HEK293 (cell line): Measurements from ENCODE around the gene GNB4.

Source experiments
- CTCF ChIA-PET: fragments of 350-600 bp; formaldehyde crosslinking; extraction: SDS; loops from one replicate; lab custom pipeline; 2021; ENCODE audit warnings: antibody characterized with exemption; lab: Yijun Ruan, JAX
- POLR2A ChIA-PET: fragments of 300-600 bp; formaldehyde crosslinking; extraction: SDS; loops from one replicate; lab custom pipeline; 2020; ENCODE audit warnings: antibody characterized with exemption, inconsistent platforms; lab: Yijun Ruan, JAX
- H3K27ac ChIP-seq: fragments of 200-500 bp; sonication (Bioruptor generic); 2 replicates; pipeline ENCODE4 v1.5.1; 2014; ENCODE audit warnings: low read depth, low read length, control low read depth, inconsistent platforms; ENCODE audit errors: extremely low read depth
- H3K36me3 ChIP-seq, 2 experiments: fragments of 200-500 bp in 1 of 2; sonication (Bioruptor generic) in 1 of 2; 1 replicate in 1 of 2; 2 replicates in 1 of 2; pipeline ENCODE4 v1.5.1; 2014 to 2017; ENCODE audit warnings: inconsistent platforms in 2 of 2, low read length in 2 of 2; ENCODE audit not compliant: control insufficient read depth in 2 of 2, insufficient read depth in 1 of 2
- H3K4me1 ChIP-seq: fragments of 200-500 bp; sonication (Bioruptor generic); 2 replicates; pipeline ENCODE4 v1.5.1; 2014; ENCODE audit warnings: mild to moderate bottlenecking, low read length, inconsistent platforms; ENCODE audit not compliant: control insufficient read depth, insufficient read depth
- H3K4me3 ChIP-seq: 2 replicates; pipeline ENCODE4 v1.5.1; 2011; ENCODE audit warnings: low read depth, mild to moderate bottlenecking, control low read depth, low read length, moderate library complexity
- H3K9me3 ChIP-seq: fragments of 200-500 bp; sonication (Bioruptor generic); 2 replicates; pipeline ENCODE4 v1.5.1; 2014; ENCODE audit warnings: low read depth, low read length, inconsistent platforms; ENCODE audit not compliant: control insufficient read depth, insufficient read depth
- BCL11A ChIP-seq: fragments of 450-650 bp; formaldehyde crosslinking; IDR thresholded peaks from 2 replicates; pipeline ENCODE4 v1.5.1; 2016; ENCODE audit warnings: low read depth, missing biosample characterization, missing genetic modification characterization
- GLIS1 ChIP-seq: fragments of 450-650 bp; formaldehyde crosslinking; IDR thresholded peaks from 2 replicates; pipeline ENCODE4 v1.5.1; 2016; ENCODE audit warnings: missing biosample characterization, missing genetic modification characterization
- MEIS1 ChIP-seq: sonication (generic); formaldehyde crosslinking; IDR thresholded peaks from 2 replicates; pipeline ENCODE4 v1.8.1; 2022; ENCODE audit warnings: missing genetic modification reagents, mild to moderate bottlenecking, borderline replicate concordance
- SCRT1 ChIP-seq: fragments of 450-650 bp; formaldehyde crosslinking; IDR thresholded peaks from 2 replicates; pipeline ENCODE4 v1.5.1; 2016; ENCODE audit warnings: missing biosample characterization, missing genetic modification characterization, borderline replicate concordance
- YY1 ChIP-seq: fragments of 450-650 bp; formaldehyde crosslinking; IDR thresholded peaks from 2 replicates; pipeline ENCODE4 v1.5.1; 2018; ENCODE audit warnings: missing biosample characterization, missing genetic modification characterization
- ZEB2 ChIP-seq: fragments of 450-650 bp; formaldehyde crosslinking; IDR thresholded peaks from 2 replicates; pipeline ENCODE4 v1.5.1; 2016; ENCODE audit warnings: missing biosample characterization, missing genetic modification characterization
- ZNF133 ChIP-seq: fragments of 450-650 bp; formaldehyde crosslinking; IDR thresholded peaks from 2 replicates; pipeline ENCODE4 v1.5.1; 2016; ENCODE audit warnings: missing biosample characterization, missing genetic modification characterization
- ZNF174 ChIP-seq: fragments of 450-650 bp; formaldehyde crosslinking; IDR thresholded peaks from 2 replicates; pipeline ENCODE4 v1.5.0; 2017; ENCODE audit warnings: missing biosample characterization, mild to moderate bottlenecking, missing genetic modification characterization
- ZNF221 ChIP-seq: fragments of 450-650 bp; formaldehyde crosslinking; IDR thresholded peaks from 2 replicates; pipeline ENCODE4 v1.5.1; 2017; ENCODE audit warnings: missing biosample characterization, missing genetic modification characterization, borderline replicate concordance
- ZNF350 ChIP-seq: fragments of 450-650 bp; formaldehyde crosslinking; IDR thresholded peaks from 2 replicates; pipeline ENCODE4 v1.5.0; 2017; ENCODE audit warnings: missing biosample characterization, mild to moderate bottlenecking, missing genetic modification characterization
- ZNF394 ChIP-seq: fragments of 450-650 bp; formaldehyde crosslinking; IDR thresholded peaks from 2 replicates; pipeline ENCODE4 v1.5.1; 2016; ENCODE audit warnings: missing biosample characterization, missing genetic modification characterization, mild to moderate bottlenecking, moderate library complexity, borderline replicate concordance
- ZNF571 ChIP-seq: fragments of 450-650 bp; formaldehyde crosslinking; IDR thresholded peaks from 2 replicates; pipeline ENCODE4 v1.5.0; 2017; ENCODE audit warnings: missing biosample characterization, missing genetic modification characterization
- ZNF629 ChIP-seq: fragments of 450-650 bp; formaldehyde crosslinking; IDR thresholded peaks from 2 replicates; pipeline ENCODE4 v1.5.1; 2017; ENCODE audit warnings: missing biosample characterization, missing genetic modification characterization
- ZXDB ChIP-seq: fragments of 450-650 bp; formaldehyde crosslinking; IDR thresholded peaks from 2 replicates; pipeline ENCODE4 v1.5.1; 2016; ENCODE audit warnings: missing biosample characterization, missing genetic modification characterization
- TF ChIP-seq, protein P1 (sequence below): IDR thresholded peaks from 2 replicates; pipeline ENCODE4 v1.6.1; 2011; ENCODE audit warnings: mild to moderate bottlenecking, low read depth, low read length, borderline replicate concordance
- TF ChIP-seq, protein P2 (sequence below): fragments of 450-650 bp; IDR thresholded peaks from 2 replicates; pipeline ENCODE4 v1.5.1; 2018; ENCODE audit warnings: missing biosample characterization, mild to moderate bottlenecking, missing genetic modification characterization
- TF ChIP-seq, protein P3 (sequence below): fragments of 450-650 bp; formaldehyde crosslinking; IDR thresholded peaks from 2 replicates; pipeline ENCODE4 v1.5.1; 2017; ENCODE audit warnings: missing biosample characterization, mild to moderate bottlenecking, missing genetic modification characterization, moderate library complexity
- TF ChIP-seq, protein P4 (sequence below): fragments of 450-650 bp; formaldehyde crosslinking; IDR thresholded peaks from 2 replicates; pipeline ENCODE4 v1.5.1; 2016; ENCODE audit warnings: missing biosample characterization, missing genetic modification characterization

Gene GNB4

DNA sequence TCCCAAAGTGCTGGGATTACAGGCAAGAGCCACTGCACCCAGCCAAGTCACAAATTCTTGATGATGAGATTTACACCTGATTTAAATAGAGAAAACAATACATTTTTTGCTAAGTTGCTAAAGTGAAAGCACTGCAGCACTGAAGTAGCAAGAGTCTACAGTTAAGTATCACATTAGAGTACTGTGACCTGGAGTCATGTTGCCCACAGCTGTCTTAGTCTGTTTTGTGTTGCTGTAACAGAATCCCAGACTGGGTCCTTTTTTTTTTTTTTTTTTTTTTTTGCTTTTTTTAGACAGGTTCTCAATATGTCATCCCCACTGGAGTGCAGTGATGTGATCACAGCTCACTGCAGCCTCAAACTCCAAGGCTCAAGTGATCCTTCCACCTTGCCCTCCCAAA lies 23.2 kb upstream of the GNB4 start:
- Histone ChIP-seq H3K9me3 (no peaks in the 10 kb centered on the region), H3K27ac (no peak overlapping the region)
- TF ChIP-seq ZNF133 (tag by site-specific recombination) (no peak), SCRT1 (no peak), GLIS1 (tag by site-specific recombination) (no peak), ZNF221 (tag by site-specific recombination) (no peak), BCL11A (no peak)
- TF ChIP-seq, protein P1, sequence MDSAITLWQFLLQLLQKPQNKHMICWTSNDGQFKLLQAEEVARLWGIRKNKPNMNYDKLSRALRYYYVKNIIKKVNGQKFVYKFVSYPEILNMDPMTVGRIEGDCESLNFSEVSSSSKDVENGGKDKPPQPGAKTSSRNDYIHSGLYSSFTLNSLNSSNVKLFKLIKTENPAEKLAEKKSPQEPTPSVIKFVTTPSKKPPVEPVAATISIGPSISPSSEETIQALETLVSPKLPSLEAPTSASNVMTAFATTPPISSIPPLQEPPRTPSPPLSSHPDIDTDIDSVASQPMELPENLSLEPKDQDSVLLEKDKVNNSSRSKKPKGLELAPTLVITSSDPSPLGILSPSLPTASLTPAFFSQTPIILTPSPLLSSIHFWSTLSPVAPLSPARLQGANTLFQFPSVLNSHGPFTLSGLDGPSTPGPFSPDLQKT: no peak
- TF ChIP-seq, protein P2, sequence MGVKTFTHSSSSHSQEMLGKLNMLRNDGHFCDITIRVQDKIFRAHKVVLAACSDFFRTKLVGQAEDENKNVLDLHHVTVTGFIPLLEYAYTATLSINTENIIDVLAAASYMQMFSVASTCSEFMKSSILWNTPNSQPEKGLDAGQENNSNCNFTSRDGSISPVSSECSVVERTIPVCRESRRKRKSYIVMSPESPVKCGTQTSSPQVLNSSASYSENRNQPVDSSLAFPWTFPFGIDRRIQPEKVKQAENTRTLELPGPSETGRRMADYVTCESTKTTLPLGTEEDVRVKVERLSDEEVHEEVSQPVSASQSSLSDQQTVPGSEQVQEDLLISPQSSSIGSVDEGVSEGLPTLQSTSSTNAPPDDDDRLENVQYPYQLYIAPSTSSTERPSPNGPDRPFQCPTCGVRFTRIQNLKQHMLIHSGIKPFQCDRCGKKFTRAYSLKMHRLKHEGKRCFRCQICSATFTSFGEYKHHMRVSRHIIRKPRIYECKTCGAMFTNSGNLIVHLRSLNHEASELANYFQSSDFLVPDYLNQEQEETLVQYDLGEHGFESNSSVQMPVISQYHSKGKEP (tag by site-specific recombination): no peak
- TF ChIP-seq, all 188 proteins: peak for 0
- H3K36me3 ChIP-seq: no peaks in the 10 kb centered on the region
- H3K4me1 ChIP-seq: no peaks in the 10 kb centered on the region
- ChIA-PET CTCF (no interaction called here), POLR2A (no interaction called here)
- no peak overlapping the region for H3K4me3 ChIP-seq

DNA sequence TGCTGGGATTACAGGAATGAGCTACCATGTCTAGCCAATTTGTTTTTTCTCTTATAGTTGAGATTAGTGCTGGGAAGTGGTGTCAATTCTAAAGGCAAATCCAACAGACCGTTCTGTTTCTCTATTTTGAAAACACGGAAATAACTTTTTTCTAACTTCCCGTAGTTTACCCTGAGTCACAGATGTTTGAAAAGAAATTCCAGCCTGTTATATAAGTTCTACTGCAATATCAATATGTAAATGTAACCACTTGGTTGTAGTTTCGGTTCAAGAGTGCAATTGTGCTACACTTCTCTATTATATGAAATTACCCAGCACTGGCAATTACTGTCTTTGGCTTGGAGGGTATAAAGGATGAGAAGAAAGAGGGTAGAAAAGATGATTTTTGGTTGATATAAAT lies 22.3 kb upstream of the GNB4 start:
- CTCF ChIA-PET: no interaction called here

DNA sequence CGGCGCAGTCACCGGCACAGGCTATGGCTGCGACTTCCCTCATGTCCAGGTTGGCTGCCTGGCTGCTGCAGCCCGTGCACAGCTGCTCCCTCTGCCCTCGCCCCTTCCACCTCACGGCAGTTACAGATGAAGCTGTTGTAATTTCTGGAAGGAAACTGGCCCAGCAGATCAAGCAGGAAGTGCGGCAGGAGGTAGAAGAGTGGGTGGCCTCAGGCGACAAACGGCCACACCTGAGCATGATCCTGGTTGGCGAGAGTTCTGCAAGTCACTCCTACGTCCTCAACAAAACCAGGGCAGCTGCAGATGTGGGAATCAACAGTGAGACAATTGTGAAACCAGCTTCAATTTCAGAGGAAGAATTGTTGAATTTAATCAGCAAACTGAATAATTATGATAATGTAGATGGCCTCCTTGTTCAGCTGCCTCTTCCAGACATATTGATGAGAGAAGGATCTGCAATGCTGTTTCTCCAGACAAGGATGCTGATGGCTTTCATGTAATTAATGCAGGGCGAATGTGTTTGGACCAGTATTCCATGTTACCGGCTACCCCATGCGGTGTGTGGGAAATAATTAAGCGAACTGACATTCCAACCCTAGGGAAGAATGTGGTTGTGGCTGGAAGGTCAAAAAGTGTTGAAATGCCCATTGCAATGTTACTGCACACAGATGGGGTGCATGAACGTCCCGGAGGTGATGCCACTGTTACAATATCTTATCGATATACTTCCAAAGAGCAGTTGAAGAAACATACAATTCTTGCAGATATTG lies 13.2 kb upstream of the GNB4 start:
- no peaks in the 10 kb centered on the region for H3K36me3 ChIP-seq
- POLR2A ChIA-PET: no interaction called here
- TF ChIP-seq, protein P3, sequence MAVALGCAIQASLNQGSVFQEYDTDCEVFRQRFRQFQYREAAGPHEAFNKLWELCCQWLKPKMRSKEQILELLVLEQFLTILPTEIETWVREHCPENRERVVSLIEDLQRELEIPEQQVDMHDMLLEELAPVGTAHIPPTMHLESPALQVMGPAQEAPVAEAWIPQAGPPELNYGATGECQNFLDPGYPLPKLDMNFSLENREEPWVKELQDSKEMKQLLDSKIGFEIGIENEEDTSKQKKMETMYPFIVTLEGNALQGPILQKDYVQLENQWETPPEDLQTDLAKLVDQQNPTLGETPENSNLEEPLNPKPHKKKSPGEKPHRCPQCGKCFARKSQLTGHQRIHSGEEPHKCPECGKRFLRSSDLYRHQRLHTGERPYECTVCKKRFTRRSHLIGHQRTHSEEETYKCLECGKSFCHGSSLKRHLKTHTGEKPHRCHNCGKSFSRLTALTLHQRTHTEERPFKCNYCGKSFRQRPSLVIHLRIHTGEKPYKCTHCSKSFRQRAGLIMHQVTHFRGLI (tag by site-specific recombination): peak; percentile 73; the same call in 1 of the 2 replicates
- no peak for TF ChIP-seq ZNF174 (tag by site-specific recombination)
- CTCF ChIA-PET: interaction anchor here (0.6 kb wide), 2 partner anchors 114 to 146 kb away, joined by 3 read pairs; no protein-coding TSS in a partner anchor
- no peaks in the 10 kb centered on the region for H3K9me3 ChIP-seq
- no peaks in the 10 kb centered on the region for H3K4me1 ChIP-seq
- no peak overlapping the region for H3K27ac ChIP-seq
- no peak overlapping the region for H3K4me3 ChIP-seq

More for the DNA sequence above, 22.3 kb upstream of the GNB4 start:
- no peak overlapping the region for H3K27ac ChIP-seq
- no peaks in the 10 kb centered on the region for H3K36me3 ChIP-seq
- no peaks in the 10 kb centered on the region for H3K9me3 ChIP-seq
- H3K4me3 ChIP-seq: no peak overlapping the region
- no peaks in the 10 kb centered on the region for H3K4me1 ChIP-seq
- POLR2A ChIA-PET: no interaction called here
- no peak for TF ChIP-seq YY1 (tag by site-specific recombination)
- TF ChIP-seq ZNF629: no peak
- TF ChIP-seq ZEB2 (tag by site-specific recombination): no peak
- TF ChIP-seq MEIS1 (CRISPR knock-in tag): no peak
- TF ChIP-seq ZNF394 (tag by site-specific recombination): no peak
- no peak for TF ChIP-seq GLIS1 (tag by site-specific recombination)
- TF ChIP-seq ZNF571 (tag by site-specific recombination): no peak
- TF ChIP-seq ZNF350 (tag by site-specific recombination): no peak
- TF ChIP-seq ZXDB (tag by site-specific recombination): no peak
- TF ChIP-seq, protein P4, sequence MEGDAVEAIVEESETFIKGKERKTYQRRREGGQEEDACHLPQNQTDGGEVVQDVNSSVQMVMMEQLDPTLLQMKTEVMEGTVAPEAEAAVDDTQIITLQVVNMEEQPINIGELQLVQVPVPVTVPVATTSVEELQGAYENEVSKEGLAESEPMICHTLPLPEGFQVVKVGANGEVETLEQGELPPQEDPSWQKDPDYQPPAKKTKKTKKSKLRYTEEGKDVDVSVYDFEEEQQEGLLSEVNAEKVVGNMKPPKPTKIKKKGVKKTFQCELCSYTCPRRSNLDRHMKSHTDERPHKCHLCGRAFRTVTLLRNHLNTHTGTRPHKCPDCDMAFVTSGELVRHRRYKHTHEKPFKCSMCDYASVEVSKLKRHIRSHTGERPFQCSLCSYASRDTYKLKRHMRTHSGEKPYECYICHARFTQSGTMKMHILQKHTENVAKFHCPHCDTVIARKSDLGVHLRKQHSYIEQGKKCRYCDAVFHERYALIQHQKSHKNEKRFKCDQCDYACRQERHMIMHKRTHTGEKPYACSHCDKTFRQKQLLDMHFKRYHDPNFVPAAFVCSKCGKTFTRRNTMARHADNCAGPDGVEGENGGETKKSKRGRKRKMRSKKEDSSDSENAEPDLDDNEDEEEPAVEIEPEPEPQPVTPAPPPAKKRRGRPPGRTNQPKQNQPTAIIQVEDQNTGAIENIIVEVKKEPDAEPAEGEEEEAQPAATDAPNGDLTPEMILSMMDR (tag by site-specific recombination): no peak
